Bronchial epithelial cell (primary cell): ENCODE data around the gene UFD1. TPM values are rescaled to one million over a fixed set of nuclear protein-coding genes. Genes with fewer than 3 reads are reported as not detected.

Source experiments
- DNase-seq: peaks from one replicate; pipeline ENCODE4 v3.0.0-alpha.2; 2010; ENCODE audit warnings: low read depth
- FAIRE-seq: peaks from 2 replicates; lab custom pipeline; 2011; peaks lifted over from hg19 to GRCh38; lab: Jason Lieb, UNC
- H3K27me3 ChIP-seq: 2 replicates; pipeline ENCODE4 v1.5.1; 2011; ENCODE audit warnings: low read length; ENCODE audit not compliant: control insufficient read depth, insufficient read depth
- H3K36me3 ChIP-seq: 2 replicates; pipeline ENCODE4 v1.5.1; 2011; ENCODE audit warnings: low read length; ENCODE audit not compliant: control insufficient read depth, insufficient read depth
- H3K4me3 ChIP-seq: 2 replicates; pipeline ENCODE4 v1.5.1; 2011; ENCODE audit warnings: mild to moderate bottlenecking, low read depth, low read length, control low read depth
- CTCF ChIP-seq: IDR thresholded peaks from 2 replicates; pipeline ENCODE4 v1.5.1; 2011; ENCODE audit warnings: mild to moderate bottlenecking, moderate library complexity, low read length, control low read depth, inconsistent platforms; ENCODE audit not compliant: insufficient read depth, severe bottlenecking
- total RNA-seq: library from RNA; depleted of rRNA; stranded (reverse); fragments of >200 nt; gene quantifications from 2 replicates; pipeline ENCODE4 v1.2.1, GENCODE V29; 2014

Gene UFD1
- total RNA-seq, 1 donor from 2014 or later, result 66.9 TPM

GRCh38 chr22:19422440-19423301, 56.3 kb downstream of the UFD1 start:
- Histone ChIP-seq H3K27me3 (no peaks in the 10 kb centered on the region), H3K36me3 (peaks cover 3% of the 10 kb centered on the region), H3K4me3 (no peak overlapping the region)
- TF ChIP-seq CTCF, result no peak
- FAIRE-seq (no peak), DNase-seq (no peak)

GRCh38 chr22:19420321-19420720, 58.7 kb downstream of the UFD1 start:
- Histone ChIP-seq H3K27me3 (no peaks in the 10 kb centered on the region), H3K4me3 (no peak overlapping the region), H3K36me3 (peaks cover 2% of the 10 kb centered on the region)
- DNase-seq, result no peak
- no peak for FAIRE-seq
- no peak for TF ChIP-seq CTCF

GRCh38 chr22:19419464-19420178, 59.4 kb downstream of the UFD1 start:
- TF ChIP-seq CTCF, result no peak
- no peak for DNase-seq
- H3K4me3 ChIP-seq, result no peak overlapping the region
- no peaks in the 10 kb centered on the region for H3K27me3 ChIP-seq
- no peaks in the 10 kb centered on the region for H3K36me3 ChIP-seq
- FAIRE-seq, result no peak

- H3K4me3 ChIP-seq, result no peak overlapping the region
- no peaks in the 10 kb centered on the region for H3K36me3 ChIP-seq
- no peaks in the 10 kb centered on the region for H3K27me3 ChIP-seq
- no peak for TF ChIP-seq CTCF
- DNase-seq, result no peak
- no peak for FAIRE-seq
Measured at GRCh38 chr22:19419086-19419463, 59.9 kb downstream of the UFD1 start.

GRCh38 chr22:19412923-19413322, 66.1 kb downstream of the UFD1 start:
- no peaks in the 10 kb centered on the region for H3K27me3 ChIP-seq
- DNase-seq (no peak), FAIRE-seq (no peak)
- no peak overlapping the region for H3K4me3 ChIP-seq
- peaks cover 6% of the 10 kb centered on the region for H3K36me3 ChIP-seq
- no peak for TF ChIP-seq CTCF
